ELF-1 (cell line): ENCODE data around the gene ADCK2.
A peak's percentile ranks its signal among the peaks of the same experiment; 100 is the strongest.
"Not testable (repeated sequence)": the region's sequence is repeated elsewhere in the genome, so short reads cannot be mapped to it uniquely, and the experiment has no call there.

Source experiments
- DNase-seq: peaks from one replicate; pipeline ENCODE4 v3.0.0-alpha.2; 2016; ENCODE audit warnings: low read depth, low spot score

Gene ADCK2

DNA sequence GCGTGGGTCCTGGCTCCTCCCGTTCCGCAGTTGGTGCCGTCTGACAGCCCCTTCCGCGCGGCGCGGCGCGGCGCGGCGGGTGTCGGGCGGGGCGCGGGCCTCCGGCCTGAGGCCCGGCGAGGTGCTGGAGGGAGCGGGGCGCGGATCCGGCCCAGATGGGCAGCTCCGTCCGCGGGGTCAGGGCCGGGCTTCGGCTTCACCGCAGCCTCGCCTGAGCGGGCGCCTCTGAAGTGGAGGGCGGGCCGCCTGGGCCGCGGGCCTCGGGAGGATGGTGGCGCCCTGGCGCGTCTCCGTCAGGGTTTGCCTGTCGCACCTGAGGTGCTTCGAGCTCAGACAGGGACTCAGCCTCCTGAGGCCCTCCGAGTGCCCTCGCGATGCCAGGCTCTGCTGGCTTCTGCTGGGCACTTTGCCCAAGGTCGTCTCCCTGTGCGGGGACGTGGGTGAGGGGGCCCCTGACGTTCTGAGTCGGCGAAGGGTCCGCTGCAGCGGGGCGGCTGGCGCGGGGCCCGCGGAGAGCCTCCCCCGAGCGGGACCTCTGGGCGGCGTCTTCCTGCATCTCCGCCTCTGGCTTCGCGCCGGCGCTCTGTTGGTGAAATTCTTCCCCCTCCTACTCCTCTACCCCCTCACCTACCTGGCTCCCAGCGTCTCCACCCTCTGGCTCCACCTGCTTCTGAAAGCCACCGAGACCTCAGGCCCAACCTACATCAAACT lies 473 bp downstream of the ADCK2 start:
- peak; percentile 70 for DNase-seq

DNA sequence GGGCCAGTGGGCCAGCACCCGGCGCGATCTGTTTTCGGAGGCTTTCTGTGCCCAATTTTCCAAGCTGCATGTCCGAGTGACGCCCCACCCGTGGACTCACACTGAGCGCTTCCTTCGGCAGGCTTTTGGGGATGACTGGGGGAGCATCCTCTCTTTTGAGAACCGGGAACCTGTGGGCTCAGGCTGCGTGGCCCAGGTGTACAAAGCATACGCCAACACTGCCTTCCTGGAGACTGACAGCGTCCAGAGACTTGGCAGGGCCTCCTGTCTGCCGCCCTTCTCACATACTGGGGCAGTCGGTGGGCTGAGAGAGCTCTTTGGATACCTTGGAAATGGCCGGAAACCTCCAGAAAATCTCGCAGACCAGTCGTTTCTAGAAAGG lies 1.0 kb downstream of the ADCK2 start:
- no peak for DNase-seq

DNA sequence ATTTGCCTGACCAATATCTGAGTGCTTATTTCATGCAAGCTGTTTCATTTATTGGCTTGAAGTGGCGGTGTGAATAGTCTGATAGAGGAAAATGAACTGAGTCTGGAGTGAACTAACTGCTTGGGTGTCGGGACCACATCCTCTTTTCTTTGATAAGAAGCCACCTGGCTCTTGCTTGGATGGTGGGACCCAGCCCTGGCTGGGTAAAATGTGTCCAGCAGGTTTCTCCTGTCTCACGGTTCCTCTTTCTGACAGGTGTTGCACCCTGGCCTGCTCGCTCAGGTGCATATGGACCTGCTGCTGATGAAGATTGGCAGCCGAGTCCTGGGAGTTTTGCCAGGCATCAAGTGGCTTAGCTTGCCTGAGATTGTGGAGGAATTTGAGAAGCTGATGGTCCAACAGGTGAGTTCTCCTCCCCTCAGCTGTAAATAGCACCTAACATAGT lies 1.6 kb downstream of the ADCK2 start:
- DNase-seq = no peak

DNA sequence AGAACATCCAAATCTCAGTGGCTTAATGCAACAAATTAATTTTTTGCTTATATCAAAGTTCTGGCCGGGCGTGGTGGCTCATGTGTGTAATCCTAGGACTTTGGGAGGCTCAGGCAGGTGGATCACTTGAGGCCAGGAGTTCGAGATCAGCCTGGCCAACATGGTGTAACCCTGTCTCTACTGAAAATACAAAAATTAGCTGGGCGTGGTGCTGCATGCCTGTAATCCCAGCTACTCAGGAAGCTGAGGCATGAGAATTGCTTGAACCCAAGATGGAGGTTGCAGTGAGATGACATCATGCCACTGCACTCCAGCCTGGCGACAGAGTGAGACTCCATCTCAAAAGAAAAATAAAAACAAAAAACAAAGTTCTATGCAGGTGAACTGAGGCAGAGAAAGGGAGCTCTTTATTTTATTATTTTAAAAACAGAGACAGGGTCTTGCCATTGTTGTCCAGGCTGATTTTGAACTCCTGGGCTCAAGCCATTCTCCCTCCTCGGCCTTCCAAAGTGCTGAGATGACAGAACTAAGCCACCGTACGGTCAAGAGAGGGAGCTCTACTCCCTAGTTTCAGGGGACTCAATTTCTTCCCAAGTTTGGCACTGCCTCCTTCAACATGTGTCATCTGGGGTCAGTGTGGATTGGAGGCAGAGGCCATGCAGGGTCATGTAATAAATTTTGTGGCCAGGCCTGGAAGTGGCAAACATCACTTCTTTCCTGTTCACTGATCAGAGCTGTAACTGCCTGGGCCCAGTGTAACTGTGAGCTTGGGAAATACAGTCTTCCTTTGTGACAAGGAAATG lies 2.4 kb downstream of the ADCK2 start:
- peak; percentile 61 for DNase-seq

DNA sequence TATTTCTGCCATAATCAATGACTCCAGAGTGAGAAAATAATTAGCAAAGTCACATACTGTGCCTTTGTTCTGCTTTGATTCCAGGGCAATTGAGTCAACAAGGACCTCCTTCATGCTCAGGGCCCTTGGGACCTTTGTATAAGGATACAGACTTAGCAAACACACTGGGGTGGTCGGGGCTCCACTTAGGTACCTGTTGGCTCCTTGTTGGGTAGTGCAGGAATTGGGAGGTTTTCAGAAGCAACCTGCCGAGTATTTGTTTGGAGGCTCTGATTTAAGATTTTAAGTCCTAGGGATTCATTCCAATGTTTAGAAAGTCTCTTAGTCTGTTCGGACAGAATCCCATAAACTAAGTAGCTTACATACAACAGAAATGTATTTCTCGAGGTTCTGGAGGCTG lies 3.0 kb downstream of the ADCK2 start:
- DNase-seq = no peak

DNA sequence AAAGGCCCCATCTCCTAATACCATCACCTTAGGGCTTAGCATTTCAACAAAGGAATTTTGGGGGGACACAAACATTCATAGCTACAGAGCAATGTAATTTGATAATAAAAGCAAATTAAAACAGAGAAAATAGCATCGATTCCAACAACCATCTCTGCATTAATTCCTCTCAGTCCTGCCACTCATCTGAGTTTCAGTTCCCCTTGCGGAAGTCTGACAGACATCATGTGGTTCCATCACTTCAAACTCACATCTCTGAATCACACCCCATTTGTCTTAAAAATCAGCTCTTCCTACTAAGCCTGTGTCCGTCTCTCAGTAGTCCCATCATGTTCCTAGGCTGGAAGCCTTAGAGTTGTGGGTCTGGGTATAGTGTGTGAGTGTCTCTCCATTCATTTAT lies 3.6 kb downstream of the ADCK2 start:
- no peak for DNase-seq

DNA sequence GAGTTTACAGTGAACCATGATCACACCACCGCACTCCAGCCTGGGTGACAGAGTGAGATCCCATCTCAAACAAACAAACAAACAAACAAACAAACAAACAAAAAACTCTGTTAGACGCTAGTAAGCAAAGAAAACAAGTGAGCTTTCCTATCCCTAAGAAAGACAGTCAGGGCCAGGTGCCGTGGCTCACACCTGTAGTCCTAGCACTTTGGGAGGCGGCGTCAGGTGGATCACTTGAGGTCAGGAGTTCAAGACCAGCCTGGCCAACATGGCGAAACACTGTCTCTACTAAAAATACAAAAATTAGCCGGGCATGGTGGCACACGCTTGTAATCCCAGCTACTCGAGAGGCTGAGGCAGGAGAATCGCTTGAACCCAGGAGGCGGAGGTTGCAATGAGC lies 4.2 kb downstream of the ADCK2 start:
- not testable (repeated sequence) for DNase-seq

DNA sequence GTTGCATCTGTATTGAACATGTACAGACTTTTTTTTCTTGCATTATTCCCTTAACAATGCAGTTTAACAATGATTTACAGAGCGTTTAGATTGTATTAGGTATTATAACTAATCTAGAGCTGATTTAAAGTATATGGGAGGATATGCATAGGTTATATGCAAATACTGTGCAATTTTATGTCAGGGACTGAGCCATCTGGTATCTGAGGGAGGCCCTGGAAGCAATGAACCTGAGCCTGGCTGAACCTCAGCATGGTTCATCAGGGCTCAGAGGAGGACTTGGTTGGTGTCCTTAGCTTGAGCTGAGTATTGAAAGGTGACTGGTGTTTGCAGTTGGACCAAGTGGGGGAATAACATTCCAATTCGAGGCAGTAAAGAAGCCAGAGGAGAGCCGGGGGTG lies 4.8 kb downstream of the ADCK2 start:
- no peak for DNase-seq

DNA sequence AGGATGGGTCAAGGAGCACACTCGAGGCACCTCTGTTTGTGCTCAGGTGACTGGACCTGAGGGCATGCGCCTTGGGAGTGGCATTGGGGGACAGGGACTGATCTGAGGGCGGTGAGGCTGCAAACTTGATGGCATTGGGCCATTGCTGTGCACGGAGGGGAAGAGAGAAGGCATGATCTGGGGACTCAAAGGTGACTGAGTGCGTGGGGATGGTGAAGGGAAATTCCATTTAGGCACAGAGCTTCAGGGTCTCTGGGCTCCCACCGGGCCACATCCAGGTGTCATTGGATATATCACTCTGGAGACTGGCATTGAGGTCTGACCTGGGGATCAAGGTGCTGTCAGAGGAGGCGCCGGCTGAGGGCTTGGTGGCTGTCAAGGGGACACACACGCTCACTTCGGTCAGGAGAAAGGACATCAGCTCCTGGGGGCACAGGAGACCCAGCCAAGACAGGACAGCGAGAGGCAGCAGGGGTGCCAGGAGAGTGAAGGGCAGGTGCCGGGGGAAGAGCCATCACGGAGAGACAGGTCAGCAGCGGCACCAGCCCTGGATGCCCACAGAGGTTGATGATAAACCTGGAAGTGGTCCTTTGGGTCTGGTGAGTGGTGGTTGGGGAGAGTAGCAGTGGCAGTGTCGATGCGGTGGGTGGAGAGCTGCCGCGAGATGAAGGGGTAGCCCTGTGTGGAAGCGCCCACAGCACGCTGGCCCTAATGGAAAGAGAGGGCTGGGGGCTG lies 5.5 kb downstream of the ADCK2 start:
- DNase-seq = no peak

DNA sequence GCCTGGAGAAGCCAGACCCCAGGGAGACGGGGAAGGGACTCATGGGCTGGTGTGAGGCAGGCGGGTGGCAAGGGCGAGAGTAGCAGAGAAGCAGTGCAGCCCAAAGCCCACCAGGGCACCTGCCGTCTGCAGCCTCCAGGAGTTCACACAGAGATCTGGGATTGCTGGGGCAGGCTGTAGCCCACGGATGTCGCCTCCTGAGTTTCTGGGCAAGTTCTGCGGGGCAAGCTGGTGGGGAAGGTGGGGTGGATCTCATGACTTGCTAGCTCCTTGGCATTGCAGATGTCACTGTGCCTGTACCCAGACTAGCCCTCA lies 6.0 kb downstream of the ADCK2 start:
- no peak for DNase-seq

DNA sequence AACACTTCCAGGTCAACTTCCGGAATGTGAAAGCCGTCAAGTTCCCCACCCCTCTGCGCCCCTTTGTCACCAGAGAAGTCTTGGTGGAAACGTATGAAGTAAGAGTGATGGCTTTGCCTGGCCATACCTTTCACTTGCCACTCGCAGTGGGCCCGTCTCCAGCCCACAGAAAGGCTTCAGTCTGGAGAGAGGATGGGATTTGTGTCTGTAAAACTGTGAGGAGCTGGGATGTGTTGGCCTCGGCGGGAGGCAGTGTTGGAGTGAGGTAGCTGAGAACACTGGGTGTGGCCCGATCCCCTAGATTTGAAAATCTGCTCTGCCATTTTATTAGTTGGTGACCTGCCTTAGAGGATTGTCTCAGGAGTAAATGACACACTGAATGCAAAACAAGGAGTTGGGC lies 6.4 kb downstream of the ADCK2 start:
- DNase-seq = no peak

DNA sequence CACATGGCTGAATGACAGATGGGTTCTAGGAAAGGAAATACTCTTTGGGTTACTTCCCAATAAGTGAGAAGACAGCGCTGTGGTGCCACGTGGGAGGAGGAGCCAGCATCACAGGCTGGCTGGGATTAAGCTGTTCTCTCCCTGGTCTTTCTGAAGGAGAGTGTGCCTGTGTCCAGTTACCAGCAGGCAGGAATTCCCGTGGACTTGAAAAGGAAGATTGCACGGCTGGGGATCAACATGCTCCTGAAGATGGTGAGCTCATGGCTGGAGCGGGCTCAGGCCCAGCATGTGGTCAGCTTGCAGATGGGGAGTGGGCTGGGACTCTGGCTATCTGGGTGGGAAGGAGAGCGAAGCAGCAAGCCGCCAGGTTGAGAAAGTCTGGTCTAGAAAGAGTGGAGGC lies 8.1 kb downstream of the ADCK2 start:
- peak; percentile 14 for DNase-seq

DNA sequence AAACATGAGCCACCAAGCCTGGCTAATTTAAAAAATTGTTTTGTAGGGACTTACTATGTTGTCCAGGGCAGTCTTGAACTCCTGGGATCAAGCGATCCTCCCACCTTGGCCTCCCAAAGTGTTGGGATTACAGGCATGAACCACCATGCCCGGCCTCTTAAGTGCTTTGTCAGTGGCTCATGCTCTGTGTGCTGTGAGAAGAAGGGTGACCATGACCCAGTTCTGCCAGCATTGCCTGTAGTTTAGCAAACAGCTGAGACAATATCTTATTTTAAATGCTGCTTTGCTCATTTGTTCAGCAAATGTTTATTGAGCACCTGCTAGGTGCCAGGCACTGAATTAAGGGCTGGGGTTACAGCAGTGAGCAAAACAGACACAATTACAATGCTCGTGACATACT lies 9.0 kb downstream of the ADCK2 start:
- no peak for DNase-seq

DNA sequence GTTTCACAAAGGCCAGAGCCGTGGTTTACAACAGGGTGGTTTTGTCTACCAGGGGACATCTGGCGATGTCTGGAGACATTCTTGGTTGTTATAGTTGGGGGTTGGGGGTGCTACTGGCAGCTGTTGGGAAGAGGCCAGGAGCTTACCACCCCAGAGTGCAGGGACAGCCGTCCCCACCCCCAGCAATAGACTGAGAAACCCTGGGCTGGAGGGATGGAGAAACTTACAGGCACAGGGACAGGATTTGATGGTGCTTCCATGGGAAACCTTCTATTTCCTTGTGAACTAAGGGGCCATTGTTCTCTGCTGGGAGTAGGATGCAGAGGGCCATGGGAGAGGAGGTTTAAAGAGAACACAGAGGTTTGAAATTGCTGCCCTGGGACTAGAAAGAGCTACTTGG lies 10.9 kb downstream of the ADCK2 start:
- no peak for DNase-seq

DNA sequence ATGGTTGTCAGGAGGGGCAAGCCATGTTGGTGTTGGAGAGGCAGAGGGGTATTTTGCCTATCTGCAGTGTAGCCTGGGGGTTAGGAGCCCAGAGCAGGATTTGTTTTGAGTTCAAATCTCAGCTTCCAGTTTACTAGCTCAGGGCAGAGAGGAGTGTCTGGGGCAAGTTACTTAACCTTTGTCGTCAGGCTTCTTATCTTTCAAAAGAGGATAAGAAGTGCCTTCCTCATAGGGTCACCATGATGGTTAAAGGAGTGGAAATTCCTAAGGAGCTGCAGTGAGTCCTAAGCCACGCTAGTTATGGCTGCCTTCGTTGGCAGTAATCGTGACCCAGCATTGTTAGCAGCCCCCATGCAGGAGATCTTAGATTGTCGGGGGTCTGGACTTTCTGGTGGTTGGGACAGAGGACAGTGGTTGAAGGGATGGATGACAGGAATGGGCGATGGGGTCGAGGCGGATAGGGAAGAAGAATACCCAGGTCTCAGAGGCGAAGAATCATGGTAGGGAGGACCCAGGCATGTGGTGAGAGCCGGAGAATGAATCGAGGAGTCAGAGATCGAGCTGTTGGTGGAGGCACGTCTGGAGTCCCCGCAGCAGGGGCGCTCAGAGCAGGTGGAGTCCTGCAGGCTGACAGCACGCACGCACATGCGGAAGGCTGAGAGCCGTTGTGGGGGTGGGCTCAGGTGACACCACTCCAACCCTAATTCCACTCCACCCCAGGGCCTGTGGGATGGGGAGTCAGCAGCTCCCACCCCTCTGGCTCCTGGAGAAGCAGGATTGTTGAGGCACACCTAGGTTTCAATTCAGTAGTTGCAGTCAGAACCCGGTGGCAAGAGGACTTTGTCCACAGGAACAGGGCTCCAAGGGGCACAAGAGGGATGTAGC lies 11.6 kb downstream of the ADCK2 start:
- DNase-seq = peak; percentile 55

DNA sequence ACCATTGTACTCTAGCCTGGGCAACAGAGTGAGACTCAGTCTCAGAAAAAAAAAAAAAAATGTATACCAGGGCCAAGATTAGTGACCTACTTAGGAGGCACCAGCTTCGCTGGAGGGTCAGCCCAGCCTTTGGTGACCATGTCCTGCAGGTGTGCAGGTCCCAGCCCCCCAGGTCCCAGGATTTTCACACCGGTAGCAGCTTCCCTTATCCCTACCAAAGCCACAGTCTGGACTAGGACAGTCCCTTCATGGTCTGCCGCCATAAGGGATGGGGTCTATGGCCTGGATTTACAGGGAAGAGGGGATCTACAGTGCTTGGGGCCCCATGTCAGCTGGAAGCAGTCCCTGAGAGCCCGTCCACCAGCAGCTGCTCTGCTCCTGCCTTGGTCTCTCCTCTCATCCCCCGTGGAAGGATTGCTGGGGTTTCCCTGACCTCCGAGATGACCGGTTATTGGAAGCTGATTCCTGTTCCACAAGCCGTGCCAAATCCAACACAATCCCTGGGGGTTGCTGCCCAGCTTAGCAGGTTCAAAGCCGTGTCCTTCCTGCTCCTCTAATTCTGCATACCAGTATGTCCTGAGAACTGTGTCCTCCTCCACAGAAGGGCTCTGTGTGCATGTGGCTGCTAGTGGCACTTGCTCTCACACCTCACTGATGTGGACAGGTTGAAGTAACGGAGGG lies 12.8 kb downstream of the ADCK2 start:
- DNase-seq = no peak

DNA sequence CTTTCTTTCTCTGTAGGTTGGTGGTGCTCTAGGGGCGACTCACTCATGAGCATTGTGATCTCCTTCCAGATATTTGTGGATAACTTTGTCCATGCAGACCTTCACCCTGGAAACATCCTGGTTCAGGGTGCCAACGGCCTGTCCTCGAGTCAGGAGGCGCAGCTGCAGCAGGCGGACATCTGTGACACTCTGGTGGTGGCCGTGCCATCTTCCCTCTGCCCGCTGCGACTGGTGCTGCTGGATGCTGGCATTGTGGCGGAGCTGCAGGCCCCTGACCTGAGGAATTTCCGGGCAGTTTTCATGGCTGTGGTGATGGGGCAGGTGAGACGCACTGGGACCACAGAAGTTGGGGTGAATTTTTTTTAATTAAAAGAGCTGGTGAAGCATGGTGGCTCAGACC lies 14.2 kb downstream of the ADCK2 start:
- DNase-seq = no peak

DNA sequence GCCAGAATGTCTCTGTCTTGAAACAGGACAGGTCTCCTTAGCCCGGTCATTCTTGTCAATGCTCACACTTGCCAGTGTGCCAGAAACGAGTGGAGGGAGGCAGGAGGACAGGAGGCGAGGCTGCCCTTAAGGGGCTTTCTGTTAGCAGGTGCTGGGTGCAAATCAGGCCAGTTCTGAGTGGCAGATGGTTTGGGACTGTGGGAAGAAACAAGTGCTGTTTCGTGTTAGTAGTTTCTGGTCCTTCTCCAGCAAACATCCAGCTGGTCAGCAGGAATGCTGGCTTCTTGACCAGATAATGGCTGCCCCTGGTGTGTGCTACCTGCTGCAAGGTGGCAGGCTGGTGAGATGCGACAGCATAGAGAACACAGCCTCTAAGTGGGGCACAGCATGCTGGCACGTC lies 15.6 kb downstream of the ADCK2 start:
- no peak for DNase-seq

DNA sequence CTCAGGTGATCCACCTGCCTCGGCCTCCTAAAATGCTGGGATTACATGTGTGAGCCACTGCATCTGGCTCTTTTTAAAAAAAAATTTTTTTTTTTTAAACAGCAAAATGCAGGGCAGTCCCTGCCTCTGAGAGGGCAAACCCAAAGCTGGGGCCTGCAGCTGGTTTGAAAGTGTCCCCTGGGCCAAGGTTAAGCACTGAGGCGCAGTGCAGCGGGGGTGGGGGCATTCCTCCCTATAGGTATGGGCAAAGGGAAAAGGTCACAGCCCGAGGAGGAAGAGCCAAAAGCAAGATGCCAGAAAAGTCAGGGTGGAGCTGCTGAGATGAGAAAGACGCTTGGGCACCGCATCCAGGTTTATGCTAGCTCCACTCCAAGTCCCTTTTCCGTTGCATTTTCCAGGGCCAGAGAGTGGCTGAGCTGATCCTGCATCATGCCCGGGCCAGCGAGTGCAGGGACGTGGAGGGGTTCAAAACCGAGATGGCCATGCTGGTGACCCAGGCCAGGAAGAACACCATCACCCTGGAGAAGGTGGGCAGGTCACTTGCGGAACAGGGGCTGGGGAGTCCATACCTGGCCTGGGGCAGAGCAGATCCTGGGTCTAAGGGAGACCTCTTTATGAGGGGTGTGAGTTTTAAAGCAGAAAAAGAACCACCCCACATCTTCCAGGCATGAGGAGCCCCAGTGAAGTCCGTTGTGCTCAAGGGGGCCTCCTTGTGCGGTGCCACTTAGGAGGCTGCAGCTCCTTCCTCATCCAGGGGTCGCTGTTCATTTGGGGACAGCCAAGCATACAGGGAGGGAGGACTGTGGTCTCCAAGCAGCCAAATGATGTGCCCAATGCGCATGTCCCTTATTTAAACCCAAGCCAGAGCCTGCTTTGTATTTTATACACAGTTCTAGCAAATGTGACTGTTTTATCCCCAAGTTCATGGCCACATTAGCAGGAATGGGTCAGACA lies 16.7 kb downstream of the ADCK2 start:
- DNase-seq = no peak
